Spleen (tissue), 7 donors: ENCODE measurements around the gene PLPP3.

Experiments
- POLR2A ChIP-seq, 3 donors: fragments of 450-650 bp; IDR thresholded peaks; one replicate each; pipeline ENCODE4 v1.5.1; 2017; ENCODE audit warnings: antibody characterized with exemption in 3 of 3, mild to moderate bottlenecking in 1 of 3
- POLR2AphosphoS5 ChIP-seq, 3 donors: sonication (generic); formaldehyde crosslinking; IDR thresholded peaks; one replicate each; pipeline ENCODE4 v1.5.1; 2017; ENCODE audit warnings: antibody characterized with exemption in 3 of 3
- TF ChIP-seq, protein P1 (sequence below), 11 experiments: fragments of 200-600 bp in 7 of 11; fragments of 450-650 bp in 4 of 11; sonication (generic) in 4 of 11; IDR thresholded peaks in 8 of 11; conservative IDR thresholded peaks in 3 of 11; 1 replicate in 7 of 11; 2 replicates in 4 of 11; pipeline versions ENCODE4 v1.4.0 to v1.8.0; 2016 to 2021; ENCODE audit warnings: antibody characterized with exemption in 11 of 11, inconsistent platforms in 4 of 11, mild to moderate bottlenecking in 1 of 11
- donor health status: DM: no; HTN: no; CAD: no; lungs with moderate emphysema.
- donor health status: DM: no; HTN: no; CAD: no.
- donor health status: DM: no; HTN: no; CAD: no.

DNA sequence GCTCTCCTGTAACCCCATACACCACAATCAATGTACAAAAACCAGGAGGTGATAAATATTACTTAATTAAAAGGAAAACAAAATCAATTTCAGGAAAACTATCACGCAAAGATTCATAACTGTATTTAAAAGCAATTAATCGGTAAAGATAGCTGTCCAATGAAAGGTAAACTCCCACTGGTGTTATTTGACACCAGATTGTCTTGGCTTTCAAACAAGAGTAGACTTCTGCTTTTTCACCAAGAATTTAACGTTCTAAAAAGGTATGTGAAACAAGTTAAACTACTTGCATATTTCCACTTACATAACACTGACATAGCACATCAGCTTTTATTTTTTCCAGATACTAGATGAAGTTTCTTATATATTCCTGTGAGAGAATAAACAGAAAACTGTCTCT is 3.5 kb downstream of the PLPP3 start:
- TF ChIP-seq, protein P1, sequence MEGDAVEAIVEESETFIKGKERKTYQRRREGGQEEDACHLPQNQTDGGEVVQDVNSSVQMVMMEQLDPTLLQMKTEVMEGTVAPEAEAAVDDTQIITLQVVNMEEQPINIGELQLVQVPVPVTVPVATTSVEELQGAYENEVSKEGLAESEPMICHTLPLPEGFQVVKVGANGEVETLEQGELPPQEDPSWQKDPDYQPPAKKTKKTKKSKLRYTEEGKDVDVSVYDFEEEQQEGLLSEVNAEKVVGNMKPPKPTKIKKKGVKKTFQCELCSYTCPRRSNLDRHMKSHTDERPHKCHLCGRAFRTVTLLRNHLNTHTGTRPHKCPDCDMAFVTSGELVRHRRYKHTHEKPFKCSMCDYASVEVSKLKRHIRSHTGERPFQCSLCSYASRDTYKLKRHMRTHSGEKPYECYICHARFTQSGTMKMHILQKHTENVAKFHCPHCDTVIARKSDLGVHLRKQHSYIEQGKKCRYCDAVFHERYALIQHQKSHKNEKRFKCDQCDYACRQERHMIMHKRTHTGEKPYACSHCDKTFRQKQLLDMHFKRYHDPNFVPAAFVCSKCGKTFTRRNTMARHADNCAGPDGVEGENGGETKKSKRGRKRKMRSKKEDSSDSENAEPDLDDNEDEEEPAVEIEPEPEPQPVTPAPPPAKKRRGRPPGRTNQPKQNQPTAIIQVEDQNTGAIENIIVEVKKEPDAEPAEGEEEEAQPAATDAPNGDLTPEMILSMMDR (IDR thresholded peaks at IDR 0.05 in 8 of 11, conservative IDR thresholded peaks at IDR 0.05 in 3 of 11): no peak
- TF ChIP-seq POLR2A (IDR thresholded peaks at IDR 0.05) (no peak), POLR2AphosphoS5 (IDR thresholded peaks at IDR 0.05) (no peak)
